Activated CD4-positive, alpha-beta T cell treated with anti-CD3 and anti-CD28 coated beads for 4 hours (primary cell): ENCODE results near the gene LRRN1.
"Not testable (repeated sequence)": the region's sequence is repeated elsewhere in the genome, so short reads cannot be mapped to it uniquely, and the experiment has no call there.

ENCODE experiments used
- DNase-seq, 2 donors: peaks; one replicate each; pipeline ENCODE4 v3.0.0-alpha.2; 2020

Gene LRRN1

GRCh38 chr3:3815206-3815605 is 16.0 kb downstream of the LRRN1 start:
- DNase-seq: no peak

GRCh38 chr3:3816034-3816433 is 16.8 kb downstream of the LRRN1 start:
- no peak for DNase-seq

GRCh38 chr3:3817865-3818264 is 18.6 kb downstream of the LRRN1 start:
- DNase-seq: no peak

DNA sequence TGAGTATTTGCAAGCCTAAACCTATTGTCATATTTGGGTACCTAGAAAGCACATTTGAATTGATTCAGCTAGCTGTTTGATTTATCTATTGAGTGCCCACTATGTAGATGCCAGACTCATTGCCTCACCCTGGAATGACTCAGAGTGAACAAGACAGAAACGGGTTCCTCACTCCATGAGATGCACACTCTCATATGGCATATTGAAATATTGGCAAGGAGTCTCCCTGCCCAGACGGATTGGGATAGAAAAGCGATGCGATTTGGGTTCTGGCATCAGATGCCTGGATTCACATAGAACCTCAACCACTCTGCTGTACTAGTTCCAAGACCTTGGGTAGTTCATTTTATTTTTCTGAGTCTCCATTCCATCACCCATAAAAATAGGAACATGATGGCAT is 22.5 kb downstream of the LRRN1 start:
- no peak for DNase-seq

- no peak for DNase-seq
Observed at GRCh38 chr3:3825035-3825434, 25.8 kb downstream of the LRRN1 start.

- DNase-seq: no peak
Observed at GRCh38 chr3:3826521-3826920, 27.3 kb downstream of the LRRN1 start.

DNA sequence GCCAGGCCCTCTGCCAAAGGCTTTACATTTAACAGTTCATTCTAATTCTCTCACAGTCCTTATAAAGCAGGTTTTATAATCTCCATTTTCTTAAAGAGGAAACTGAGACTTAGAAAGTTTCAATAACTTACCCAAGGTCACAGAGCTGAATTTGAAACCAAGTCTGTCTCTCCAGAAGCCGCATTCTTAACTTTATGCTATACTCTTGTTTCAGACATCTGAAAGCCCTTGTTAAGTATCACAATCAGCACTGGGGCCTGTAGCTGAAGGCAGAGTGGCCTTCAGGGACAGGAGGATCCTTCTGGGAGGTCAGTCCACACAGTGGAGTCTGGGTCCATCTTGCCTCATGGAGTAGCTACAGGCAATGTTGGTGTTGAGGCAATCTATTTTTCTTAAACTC is 27.9 kb downstream of the LRRN1 start:
- no peak for DNase-seq

GRCh38 chr3:3828417-3828816 is 29.2 kb downstream of the LRRN1 start:
- not testable (repeated sequence) for DNase-seq

- no peak for DNase-seq
Observed at GRCh38 chr3:3836845-3837244, 37.6 kb downstream of the LRRN1 start.

DNA sequence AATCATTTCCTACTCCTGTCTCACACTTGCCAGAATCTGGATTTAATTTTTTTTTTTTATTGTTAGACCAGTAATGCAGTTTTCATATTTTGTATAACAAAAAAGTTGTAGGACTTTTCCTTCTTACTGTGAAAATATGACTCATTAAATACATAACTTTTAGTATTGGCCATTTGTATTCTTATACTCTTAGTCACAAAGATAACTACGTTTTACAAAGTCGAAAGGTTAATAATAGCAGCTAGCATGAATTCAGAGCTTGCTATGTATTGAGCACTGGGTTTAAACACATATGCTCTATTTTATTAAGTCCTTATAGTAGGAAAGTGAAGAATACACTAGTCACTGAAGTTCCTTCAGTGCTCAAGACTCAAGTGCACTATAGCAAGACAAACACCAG is 43.1 kb downstream of the LRRN1 start:
- no peak for DNase-seq

- DNase-seq: no peak
Observed at GRCh38 chr3:3847994-3848922, 49.0 kb downstream of the LRRN1 start.

GRCh38 chr3:3848923-3849275 is 49.7 kb downstream of the LRRN1 start:
- no peak for DNase-seq

GRCh38 chr3:3851621-3852323 is 52.5 kb downstream of the LRRN1 start:
- DNase-seq: no peak

DNA sequence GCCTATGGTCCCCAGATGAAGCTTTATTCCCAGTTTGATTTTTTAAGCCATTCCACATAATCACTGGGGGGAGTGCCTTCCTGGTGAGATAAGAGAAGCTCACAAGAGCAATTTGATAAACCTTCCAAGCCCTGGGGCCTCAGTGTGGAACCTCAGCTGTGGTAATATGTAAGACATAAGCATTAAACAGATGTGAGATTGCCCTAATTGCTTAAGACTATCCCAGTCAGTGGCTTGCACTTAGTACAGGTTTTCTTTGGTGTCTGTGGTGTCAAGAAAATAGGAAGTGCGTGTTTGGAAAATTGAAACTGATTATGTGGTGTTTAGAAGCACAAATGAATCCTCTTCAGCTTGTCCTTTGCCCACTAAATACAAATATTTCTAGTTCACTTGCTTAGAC is 54.3 kb downstream of the LRRN1 start:
- DNase-seq: no peak

DNA sequence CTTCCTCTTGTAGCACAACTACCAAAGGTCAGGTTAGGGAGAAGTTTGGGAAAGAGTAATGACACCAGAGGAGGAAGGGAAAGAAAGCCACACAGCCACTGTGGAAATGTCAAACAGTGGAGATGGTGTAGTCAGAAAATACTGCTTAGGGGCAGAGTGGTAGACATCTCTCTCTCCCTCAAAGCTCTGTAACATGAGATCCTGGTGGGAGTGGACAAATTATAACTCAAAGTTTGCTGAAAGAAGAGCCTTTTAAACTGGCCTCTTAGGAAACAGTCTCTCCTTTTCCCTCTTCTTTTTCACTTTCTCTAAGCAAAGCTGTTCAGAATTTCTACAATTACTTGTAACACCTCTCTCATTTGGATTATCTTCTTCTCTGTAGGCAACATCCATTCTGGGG is 55.8 kb downstream of the LRRN1 start:
- DNase-seq: no peak

DNA sequence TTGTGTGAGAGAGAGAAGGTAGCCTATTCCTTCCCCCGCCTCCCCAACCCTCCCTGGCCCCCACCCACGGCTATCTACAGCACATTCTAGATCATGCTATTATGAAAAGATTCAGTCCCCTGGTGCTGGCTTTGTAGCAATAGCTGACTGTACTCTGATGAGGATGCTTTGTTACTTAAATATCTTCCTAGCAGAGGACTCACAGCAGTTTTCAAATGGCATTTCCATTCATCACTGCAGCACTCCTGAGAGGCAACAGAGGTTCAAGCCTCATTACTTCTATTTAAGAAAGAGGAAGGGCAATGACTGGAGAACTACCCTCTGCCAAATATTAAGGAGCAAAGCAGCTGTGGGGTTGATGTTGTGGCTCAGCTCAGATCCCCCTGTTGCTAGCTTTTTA is 61.0 kb downstream of the LRRN1 start:
- DNase-seq: no peak

DNA sequence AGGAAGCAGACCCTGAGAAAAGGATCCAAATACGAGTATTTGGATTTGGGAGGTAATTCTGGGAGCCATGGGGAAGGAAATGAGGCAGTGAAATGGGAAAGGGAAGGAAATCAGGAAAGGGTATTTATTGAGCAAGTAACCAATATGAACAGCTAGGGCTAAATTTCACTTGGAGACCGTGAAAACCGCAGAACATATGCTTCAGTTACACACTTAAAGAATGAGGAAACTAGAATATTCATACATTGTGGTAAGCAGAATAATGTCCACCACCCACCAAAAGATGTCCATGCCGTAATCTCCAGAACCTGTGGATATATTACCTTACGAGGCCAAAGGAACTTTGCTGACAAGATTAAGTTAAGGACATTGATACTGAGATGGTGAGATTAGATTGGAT is 63.3 kb downstream of the LRRN1 start:
- no peak for DNase-seq

DNA sequence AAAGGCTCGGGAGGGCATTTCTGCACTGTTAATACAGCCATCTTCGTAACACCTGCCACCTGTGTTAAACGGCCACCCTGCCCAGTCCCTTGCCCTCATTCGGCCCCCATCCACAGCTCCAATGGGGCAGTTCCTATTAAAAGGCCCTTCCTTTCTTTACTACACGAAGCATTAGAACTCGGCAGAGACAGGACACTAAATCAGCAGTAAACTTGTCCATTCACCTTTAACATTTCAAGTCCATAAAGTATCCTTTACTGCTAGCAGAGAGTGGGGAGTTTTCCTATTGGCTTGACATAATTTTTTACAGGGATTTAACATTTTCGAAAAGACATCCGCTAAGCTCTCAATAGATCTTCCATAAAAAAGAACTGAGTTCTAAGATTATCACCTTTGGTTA is 76.3 kb downstream of the LRRN1 start:
- DNase-seq: no peak

DNA sequence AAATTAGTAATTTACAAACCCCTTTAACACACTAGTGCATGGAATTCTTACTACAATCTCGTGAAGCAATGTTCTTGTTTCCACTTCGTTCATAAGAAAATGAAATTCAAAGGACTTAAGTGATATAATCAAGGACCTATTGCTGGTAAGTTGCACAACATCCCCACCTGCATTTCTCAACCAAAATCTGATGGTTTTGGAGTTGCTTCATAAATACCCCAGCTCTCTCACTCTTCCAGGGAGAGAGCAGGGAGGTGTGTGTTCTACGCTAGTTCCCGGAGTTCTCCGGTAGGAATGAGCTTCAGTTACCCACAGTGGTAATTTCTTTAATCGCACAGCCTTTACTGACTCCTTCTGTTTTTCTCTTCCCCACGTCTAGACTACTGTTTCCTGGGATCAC is 81.8 kb downstream of the LRRN1 start:
- DNase-seq: no peak

- DNase-seq: not testable (repeated sequence)
Observed at GRCh38 chr3:3887311-3887710, 88.1 kb downstream of the LRRN1 start.

GRCh38 chr3:3893590-3893989 is 94.4 kb downstream of the LRRN1 start:
- no peak for DNase-seq
